HEK293T (cell line): ENCODE data around the gene NDUFAF3.

Experiments used
- ARNT ChIP-seq: fragments of 450-650 bp; IDR thresholded peaks from 2 replicates; pipeline ENCODE4 v1.6.1; 2017; ENCODE audit warnings: mild to moderate bottlenecking
- BHLHE40 ChIP-seq: fragments of 450-650 bp; IDR thresholded peaks from 2 replicates; pipeline ENCODE4 v1.6.1; 2016; ENCODE audit warnings: mild to moderate bottlenecking, moderate library complexity, borderline replicate concordance
- ELF4 ChIP-seq: fragments of 450-650 bp; IDR thresholded peaks from 2 replicates; pipeline ENCODE4 v1.6.1; 2017; ENCODE audit warnings: antibody characterized with exemption
- FOXA1 ChIP-seq: fragments of 450-650 bp; IDR thresholded peaks from 2 replicates; pipeline ENCODE4 v1.6.1; 2016; ENCODE audit warnings: mild to moderate bottlenecking
- FOXK2 ChIP-seq: fragments of 450-650 bp; IDR thresholded peaks from 2 replicates; pipeline ENCODE4 v1.6.1; 2016; ENCODE audit warnings: mild to moderate bottlenecking
- FOXM1 ChIP-seq: fragments of 450-650 bp; IDR thresholded peaks from 2 replicates; pipeline ENCODE4 v1.6.1; 2017; ENCODE audit warnings: mild to moderate bottlenecking, borderline replicate concordance
- HDGF ChIP-seq: fragments of 450-650 bp; IDR thresholded peaks from 2 replicates; pipeline ENCODE4 v1.6.1; 2017; ENCODE audit warnings: antibody characterized with exemption, borderline replicate concordance
- L3MBTL2 ChIP-seq: fragments of 450-650 bp; conservative IDR thresholded peaks from 2 replicates; pipeline ENCODE4 v1.6.1; 2016; ENCODE audit warnings: mild to moderate bottlenecking
- NFRKB ChIP-seq: fragments of 450-650 bp; IDR thresholded peaks from 2 replicates; pipeline ENCODE4 v1.6.1; 2016; ENCODE audit warnings: mild to moderate bottlenecking, moderate library complexity
- PKNOX1 ChIP-seq: fragments of 450-650 bp; IDR thresholded peaks from 2 replicates; pipeline ENCODE4 v1.6.1; 2016
- SP1 ChIP-seq: fragments of 450-650 bp; IDR thresholded peaks from 2 replicates; pipeline ENCODE4 v1.6.1; 2017
- SUZ12 ChIP-seq: fragments of 450-650 bp; IDR thresholded peaks from 2 replicates; pipeline ENCODE4 v1.6.1; 2016; ENCODE audit warnings: mild to moderate bottlenecking
- TARDBP ChIP-seq: fragments of 450-650 bp; IDR thresholded peaks from 2 replicates; pipeline ENCODE4 v1.6.1; 2016
- ZNF384 ChIP-seq: fragments of 450-650 bp; IDR thresholded peaks from 2 replicates; pipeline ENCODE4 v1.6.1; 2016

GRCh38 chr3:48982016-48982415, 39.9 kb upstream of the NDUFAF3 start:
- no peak for TF ChIP-seq ARNT
- TF ChIP-seq TARDBP: no peak
- TF ChIP-seq L3MBTL2: no peak
- no peak for TF ChIP-seq FOXA1
- no peak for TF ChIP-seq NFRKB
- no peak for TF ChIP-seq ZNF384
- TF ChIP-seq BHLHE40: no peak
- TF ChIP-seq PKNOX1: no peak
- TF ChIP-seq SUZ12: no peak
- TF ChIP-seq SP1: no peak
- TF ChIP-seq HDGF: no peak
- no peak for TF ChIP-seq FOXK2
- no peak for TF ChIP-seq ELF4
- no peak for TF ChIP-seq FOXM1
